Smooth muscle cell (in vitro differentiated cells): ENCODE measurements around the gene CDK5R1. TPM values are rescaled to one million over a fixed set of nuclear protein-coding genes. Genes with fewer than 3 reads are reported as not detected.

Experiments
- DNase-seq: peaks from one replicate; lab custom pipeline; 2025; ENCODE audit not compliant: unreplicated experiment; lab: John Stamatoyannopoulos, UW
- H2AFZ ChIP-seq: fragments of 200-600 bp; sonication (generic); 2 replicates; pipeline ENCODE4 v1.6.0; 2016; ENCODE audit warnings: antibody characterized with exemption, low read depth, mild to moderate bottlenecking
- H3F3A ChIP-seq: fragments of 200-600 bp; sonication (generic); 2 replicates; pipeline ENCODE4 v1.6.0; 2017; ENCODE audit warnings: antibody characterized with exemption, low read depth
- H3K27ac ChIP-seq: fragments of 200-600 bp; sonication (generic); 2 replicates; pipeline ENCODE4 v1.5.1; 2016; ENCODE audit warnings: low read depth, mild to moderate bottlenecking
- H3K27me3 ChIP-seq: fragments of 200-600 bp; sonication (generic); 2 replicates; pipeline ENCODE4 v1.6.1; 2016; ENCODE audit warnings: low read depth, mild to moderate bottlenecking
- H3K36me3 ChIP-seq: fragments of 200-600 bp; sonication (generic); 2 replicates; pipeline ENCODE4 v1.5.1; 2016; ENCODE audit warnings: low read depth
- H3K4me1 ChIP-seq: fragments of 200-600 bp; sonication (generic); 2 replicates; pipeline ENCODE4 v1.5.1; 2016; ENCODE audit warnings: low read depth
- H3K4me2 ChIP-seq: fragments of 200-600 bp; sonication (generic); 2 replicates; pipeline ENCODE4 v1.6.0; 2016; ENCODE audit warnings: mild to moderate bottlenecking
- H3K4me3 ChIP-seq: fragments of 200-600 bp; sonication (generic); 2 replicates; pipeline ENCODE4 v1.5.1; 2016; ENCODE audit warnings: mild to moderate bottlenecking
- H3K79me2 ChIP-seq: fragments of 200-600 bp; sonication (generic); 2 replicates; pipeline ENCODE4 v1.6.0; 2016; ENCODE audit warnings: low read depth, mild to moderate bottlenecking
- H3K9ac ChIP-seq: fragments of 200-600 bp; sonication (generic); 2 replicates; pipeline ENCODE4 v1.6.0; 2016; ENCODE audit warnings: low read depth
- H3K9me3 ChIP-seq: fragments of 200-600 bp; sonication (generic); replicated peaks from 2 replicates; pipeline ENCODE4 v1.5.1; 2016; ENCODE audit warnings: low read depth
- H4K20me1 ChIP-seq: fragments of 200-600 bp; sonication (generic); 2 replicates; pipeline ENCODE4 v1.6.0; 2016; ENCODE audit warnings: low read depth
- WGBS: methylation state at CpG from one replicate; pipeline ENCODE4 v1.1.7; 2016; ENCODE audit warnings: low lambda C conversion rate; 5-methylcytosine and 5-hydroxymethylcytosine counted together
- polyA plus RNA-seq: library from polyadenylated mRNA; unstranded; fragments of >200 nt; fragmentation: Nextera tagmentation; extraction: Ambion mirVana; gene quantifications from 2 replicates; pipeline ENCODE4 v1.2.1, GENCODE V29; 2016
- total RNA-seq: library from RNA; depleted of rRNA; stranded (reverse); fragments of >200 nt; gene quantifications from 2 replicates; pipeline ENCODE4 v1.2.3, GENCODE V29; 2014
- TF ChIP-seq, protein P1 (sequence below): fragments of 200-600 bp; sonication (generic); IDR thresholded peaks from 2 replicates; pipeline ENCODE4 v1.5.1; 2017; ENCODE audit warnings: borderline replicate concordance, mild to moderate bottlenecking, antibody characterized with exemption; ENCODE audit not compliant: insufficient read depth, poor library complexity, severe bottlenecking

The CDK5R1 gene
- total and polyA plus RNA-seq, 2 experiments from 2014 or later: 2.3 to 3.1 TPM

- DNase-seq: no peak
- H3K4me2 ChIP-seq: no peak overlapping the region
- no peak overlapping the region for H3K27ac ChIP-seq
- no peak overlapping the region for H2AFZ ChIP-seq
- no peak overlapping the region for H3K9ac ChIP-seq
- peaks cover 79% of the 10 kb centered on the region for H4K20me1 ChIP-seq
- no peaks in the 10 kb centered on the region for H3F3A ChIP-seq
- TF ChIP-seq, protein P1, sequence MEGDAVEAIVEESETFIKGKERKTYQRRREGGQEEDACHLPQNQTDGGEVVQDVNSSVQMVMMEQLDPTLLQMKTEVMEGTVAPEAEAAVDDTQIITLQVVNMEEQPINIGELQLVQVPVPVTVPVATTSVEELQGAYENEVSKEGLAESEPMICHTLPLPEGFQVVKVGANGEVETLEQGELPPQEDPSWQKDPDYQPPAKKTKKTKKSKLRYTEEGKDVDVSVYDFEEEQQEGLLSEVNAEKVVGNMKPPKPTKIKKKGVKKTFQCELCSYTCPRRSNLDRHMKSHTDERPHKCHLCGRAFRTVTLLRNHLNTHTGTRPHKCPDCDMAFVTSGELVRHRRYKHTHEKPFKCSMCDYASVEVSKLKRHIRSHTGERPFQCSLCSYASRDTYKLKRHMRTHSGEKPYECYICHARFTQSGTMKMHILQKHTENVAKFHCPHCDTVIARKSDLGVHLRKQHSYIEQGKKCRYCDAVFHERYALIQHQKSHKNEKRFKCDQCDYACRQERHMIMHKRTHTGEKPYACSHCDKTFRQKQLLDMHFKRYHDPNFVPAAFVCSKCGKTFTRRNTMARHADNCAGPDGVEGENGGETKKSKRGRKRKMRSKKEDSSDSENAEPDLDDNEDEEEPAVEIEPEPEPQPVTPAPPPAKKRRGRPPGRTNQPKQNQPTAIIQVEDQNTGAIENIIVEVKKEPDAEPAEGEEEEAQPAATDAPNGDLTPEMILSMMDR: no peak
- H3K36me3 ChIP-seq: peaks cover 36% of the 10 kb centered on the region
- H3K4me1 ChIP-seq: no peaks in the 10 kb centered on the region
- H3K4me3 ChIP-seq: no peak overlapping the region
- no peaks in the 10 kb centered on the region for H3K9me3 ChIP-seq
- no peaks in the 10 kb centered on the region for H3K27me3 ChIP-seq
- 100% methylated on average over 1 of the region's 1 CpG for WGBS
- H3K79me2 ChIP-seq: peaks cover 39% of the 10 kb centered on the region
These were observed 22.4 kb upstream of the CDK5R1 start for GRCh38 chr17:32464374-32464773.

- Histone ChIP-seq H3K4me3 (no peak overlapping the region), H3K27me3 (no peaks in the 10 kb centered on the region), H2AFZ (no peak overlapping the region), H3K9ac (no peak overlapping the region), H4K20me1 (peaks cover 73% of the 10 kb centered on the region), H3K79me2 (peaks cover 34% of the 10 kb centered on the region), H3K9me3 (no peaks in the 10 kb centered on the region), H3K36me3 (peaks cover 46% of the 10 kb centered on the region), H3F3A (no peaks in the 10 kb centered on the region), H3K27ac (no peak overlapping the region), H3K4me2 (no peak overlapping the region), H3K4me1 (no peaks in the 10 kb centered on the region)
- TF ChIP-seq, protein P1: no peak
- no peak for DNase-seq
- WGBS: 98% methylated on average over 7 of the region's 7 CpGs
These were observed 18.8 kb upstream of the CDK5R1 start for GRCh38 chr17:32467949-32468348.

GRCh38 chr17:32470405-32471167, 16.2 kb upstream of the CDK5R1 start:
- Histone ChIP-seq H3K36me3 (peaks cover 41% of the 10 kb centered on the region), H3K27me3 (no peaks in the 10 kb centered on the region), H3K9me3 (no peaks in the 10 kb centered on the region), H4K20me1 (peaks cover 54% of the 10 kb centered on the region), H3K27ac (no peak overlapping the region), H3K79me2 (peaks cover 28% of the 10 kb centered on the region), H3K4me2 (no peak overlapping the region), H3F3A (no peaks in the 10 kb centered on the region), H3K9ac (no peak overlapping the region), H3K4me3 (no peak overlapping the region), H2AFZ (no peak overlapping the region), H3K4me1 (no peaks in the 10 kb centered on the region)
- over 99% methylated on average over 6 of the region's 6 CpGs for WGBS
- TF ChIP-seq, protein P1: no peak
- DNase-seq: no peak

DNA sequence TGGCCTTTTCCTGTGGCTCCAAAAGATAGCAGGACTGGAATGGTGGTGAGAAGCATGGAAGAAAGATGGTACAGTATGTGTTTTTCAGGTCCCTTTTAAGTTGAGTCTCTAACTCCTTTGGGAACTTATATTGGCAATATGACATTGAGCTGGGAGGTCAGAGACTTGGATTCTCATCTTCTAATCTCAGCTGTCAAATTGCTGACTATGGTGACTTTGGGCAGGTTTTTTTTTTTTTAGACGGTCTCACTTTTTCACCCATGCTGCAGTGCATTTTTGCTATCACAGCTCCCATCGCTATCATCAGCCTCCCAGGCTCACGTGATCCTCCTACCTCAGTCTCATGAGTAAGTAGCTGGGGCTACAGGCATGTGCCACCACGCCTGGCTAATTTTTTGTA, 15.1 kb upstream of the CDK5R1 start:
- Histone ChIP-seq H3K4me2 (no peak overlapping the region), H4K20me1 (peaks cover 56% of the 10 kb centered on the region), H3K9me3 (no peaks in the 10 kb centered on the region), H3K79me2 (peaks cover 22% of the 10 kb centered on the region), H2AFZ (no peak overlapping the region), H3K9ac (no peak overlapping the region), H3K4me3 (no peak overlapping the region), H3K27me3 (no peaks in the 10 kb centered on the region), H3K27ac (no peak overlapping the region), H3F3A (no peaks in the 10 kb centered on the region), H3K36me3 (peaks cover 35% of the 10 kb centered on the region), H3K4me1 (no peaks in the 10 kb centered on the region)
- 96% methylated on average over 4 of the region's 4 CpGs for WGBS
- DNase-seq: no peak
- TF ChIP-seq, protein P1: no peak
